ENCODE data around the gene ZBTB16. TPM values are rescaled to one million over a fixed set of nuclear protein-coding genes. Genes with fewer than 3 reads are reported as not detected.

ZBTB16 gene
- total RNA-seq, 3 donors from 2014 or later: 236 to 358 (median 271) TPM

DNA sequence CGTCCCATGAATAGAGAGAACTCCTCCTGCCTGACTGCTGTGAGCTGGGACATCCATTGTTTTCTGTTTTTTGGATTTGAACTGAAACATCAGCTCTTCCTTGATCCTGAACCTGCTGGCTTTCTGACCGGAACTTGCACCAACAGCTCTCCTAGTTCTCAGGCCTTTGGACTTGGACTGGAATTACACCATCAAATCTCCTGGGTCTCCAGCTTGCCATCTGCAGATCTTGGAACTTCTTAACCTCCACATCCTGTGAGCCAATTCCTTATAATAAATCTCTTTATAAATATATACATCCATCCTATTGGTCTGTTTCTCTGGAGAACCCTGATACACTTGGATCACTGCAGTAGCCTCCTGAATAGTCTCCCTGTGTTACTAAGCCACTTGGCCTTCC is 42.5 kb upstream of the ZBTB16 start:
- peaks cover 0 to 8% of the 10 kb centered on the region in 2 donors for H3K27me3 ChIP-seq
- H3K4me1 ChIP-seq: no peaks in the 10 kb centered on the region
- H3K9me3 ChIP-seq: no peaks in the 10 kb centered on the region
- intact Hi-C loops (cut with DNase I; ENCODE audit: low total_unique reads): no loop called here
- H3K27ac ChIP-seq: no peak overlapping the region
- TF ChIP-seq POLR2A (IDR thresholded peaks at IDR 0.05): no peak
- no peak for TF ChIP-seq POLR2AphosphoS5 (IDR thresholded peaks at IDR 0.05)
- TF ChIP-seq, protein P1, sequence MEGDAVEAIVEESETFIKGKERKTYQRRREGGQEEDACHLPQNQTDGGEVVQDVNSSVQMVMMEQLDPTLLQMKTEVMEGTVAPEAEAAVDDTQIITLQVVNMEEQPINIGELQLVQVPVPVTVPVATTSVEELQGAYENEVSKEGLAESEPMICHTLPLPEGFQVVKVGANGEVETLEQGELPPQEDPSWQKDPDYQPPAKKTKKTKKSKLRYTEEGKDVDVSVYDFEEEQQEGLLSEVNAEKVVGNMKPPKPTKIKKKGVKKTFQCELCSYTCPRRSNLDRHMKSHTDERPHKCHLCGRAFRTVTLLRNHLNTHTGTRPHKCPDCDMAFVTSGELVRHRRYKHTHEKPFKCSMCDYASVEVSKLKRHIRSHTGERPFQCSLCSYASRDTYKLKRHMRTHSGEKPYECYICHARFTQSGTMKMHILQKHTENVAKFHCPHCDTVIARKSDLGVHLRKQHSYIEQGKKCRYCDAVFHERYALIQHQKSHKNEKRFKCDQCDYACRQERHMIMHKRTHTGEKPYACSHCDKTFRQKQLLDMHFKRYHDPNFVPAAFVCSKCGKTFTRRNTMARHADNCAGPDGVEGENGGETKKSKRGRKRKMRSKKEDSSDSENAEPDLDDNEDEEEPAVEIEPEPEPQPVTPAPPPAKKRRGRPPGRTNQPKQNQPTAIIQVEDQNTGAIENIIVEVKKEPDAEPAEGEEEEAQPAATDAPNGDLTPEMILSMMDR (IDR thresholded peaks at IDR 0.05): no peak
- H3K36me3 ChIP-seq: no peaks in the 10 kb centered on the region
- no peak overlapping the region for H3K4me3 ChIP-seq
- no peak for DNase-seq (ENCODE audit: low spot score in 2 of 2)

DNA sequence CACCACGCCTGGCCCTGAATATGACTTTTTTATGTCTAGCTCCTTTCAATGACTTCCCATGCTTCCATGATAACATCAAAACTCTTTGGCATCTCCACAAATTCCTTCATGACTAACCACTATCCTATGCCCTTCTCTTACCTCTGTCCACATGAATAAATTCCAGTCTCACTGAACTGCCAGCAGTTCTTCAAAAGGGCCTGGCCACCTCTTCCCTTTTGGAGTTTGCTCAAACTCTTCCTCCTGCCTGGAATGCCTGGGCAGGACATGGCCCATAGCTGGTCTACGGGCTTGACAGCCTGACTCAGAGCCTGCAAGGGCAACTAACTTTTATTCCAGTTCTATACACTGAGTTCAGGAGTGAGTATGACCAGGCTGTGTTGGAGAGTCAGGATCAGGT is 41.8 kb upstream of the ZBTB16 start:
- TF ChIP-seq POLR2A (IDR thresholded peaks at IDR 0.05): no peak
- no peak for TF ChIP-seq POLR2AphosphoS5 (IDR thresholded peaks at IDR 0.05)
- TF ChIP-seq, protein P1 (IDR thresholded peaks at IDR 0.05): no peak
- no peak overlapping the region for H3K4me3 ChIP-seq
- peaks cover 0 to under 1% of the 10 kb centered on the region in 2 donors for H3K27me3 ChIP-seq
- intact Hi-C loops (cut with DNase I; ENCODE audit: low total_unique reads): no loop called here
- H3K9me3 ChIP-seq: no peaks in the 10 kb centered on the region
- no peaks in the 10 kb centered on the region for H3K4me1 ChIP-seq
- no peak overlapping the region for H3K27ac ChIP-seq
- H3K36me3 ChIP-seq: no peaks in the 10 kb centered on the region
- peak in 1 of 2 donors; percentile 33 for DNase-seq (ENCODE audit: low spot score in 2 of 2)

DNA sequence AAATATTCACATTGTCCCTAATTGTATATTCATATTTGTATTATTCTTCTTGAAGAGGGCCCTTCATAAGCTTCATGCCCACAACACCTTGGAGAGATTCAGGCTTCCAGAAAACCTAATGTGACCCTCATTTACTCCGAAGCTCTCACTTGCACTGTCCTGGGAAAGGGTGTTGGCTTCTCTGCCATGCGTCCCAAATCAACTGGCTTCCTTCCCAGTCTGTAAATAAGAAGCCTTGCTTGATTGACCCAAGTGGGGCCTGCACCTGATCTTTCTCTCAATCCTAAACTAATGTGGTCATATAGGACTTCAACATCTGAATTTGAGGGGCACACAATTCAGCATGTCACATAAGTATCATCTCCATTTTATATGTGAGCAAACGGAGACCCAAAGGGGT is 40.5 kb upstream of the ZBTB16 start:
- H3K9me3 ChIP-seq: no peaks in the 10 kb centered on the region
- H3K27me3 ChIP-seq: no peaks in the 10 kb centered on the region
- H3K4me3 ChIP-seq: no peak overlapping the region
- intact Hi-C loops (cut with DNase I; ENCODE audit: low total_unique reads): no loop called here
- TF ChIP-seq POLR2AphosphoS5 (IDR thresholded peaks at IDR 0.05) (no peak), POLR2A (IDR thresholded peaks at IDR 0.05) (no peak)
- TF ChIP-seq, protein P1 (IDR thresholded peaks at IDR 0.05): no peak
- no peaks in the 10 kb centered on the region for H3K4me1 ChIP-seq
- no peak overlapping the region for H3K27ac ChIP-seq
- DNase-seq (ENCODE audit: low spot score in 2 of 2): no peak
- no peaks in the 10 kb centered on the region for H3K36me3 ChIP-seq

DNA sequence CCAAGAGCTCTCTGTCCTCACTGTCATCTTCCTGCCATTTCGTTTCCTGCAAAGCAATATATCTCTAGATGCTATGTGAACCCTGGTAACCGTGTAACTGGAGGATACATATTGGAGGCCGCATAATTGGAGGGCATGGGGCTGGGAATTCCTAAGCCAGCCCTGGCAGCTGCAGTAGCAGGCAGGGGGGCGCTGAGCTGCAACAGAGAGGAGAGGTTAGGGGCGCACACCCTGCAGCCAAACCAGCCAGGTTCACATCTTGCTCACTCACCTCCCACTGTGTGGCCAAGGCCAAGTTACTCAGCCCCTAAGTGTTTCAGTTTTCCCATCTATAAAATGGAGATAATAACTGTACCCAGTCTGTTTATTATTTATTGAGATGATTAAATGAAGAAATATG is 39.9 kb upstream of the ZBTB16 start:
- intact Hi-C loops (cut with DNase I; ENCODE audit: low total_unique reads): no loop called here
- no peak overlapping the region for H3K27ac ChIP-seq
- TF ChIP-seq POLR2A (IDR thresholded peaks at IDR 0.05) (no peak), POLR2AphosphoS5 (IDR thresholded peaks at IDR 0.05) (no peak)
- TF ChIP-seq, protein P1 (IDR thresholded peaks at IDR 0.05): no peak

DNA sequence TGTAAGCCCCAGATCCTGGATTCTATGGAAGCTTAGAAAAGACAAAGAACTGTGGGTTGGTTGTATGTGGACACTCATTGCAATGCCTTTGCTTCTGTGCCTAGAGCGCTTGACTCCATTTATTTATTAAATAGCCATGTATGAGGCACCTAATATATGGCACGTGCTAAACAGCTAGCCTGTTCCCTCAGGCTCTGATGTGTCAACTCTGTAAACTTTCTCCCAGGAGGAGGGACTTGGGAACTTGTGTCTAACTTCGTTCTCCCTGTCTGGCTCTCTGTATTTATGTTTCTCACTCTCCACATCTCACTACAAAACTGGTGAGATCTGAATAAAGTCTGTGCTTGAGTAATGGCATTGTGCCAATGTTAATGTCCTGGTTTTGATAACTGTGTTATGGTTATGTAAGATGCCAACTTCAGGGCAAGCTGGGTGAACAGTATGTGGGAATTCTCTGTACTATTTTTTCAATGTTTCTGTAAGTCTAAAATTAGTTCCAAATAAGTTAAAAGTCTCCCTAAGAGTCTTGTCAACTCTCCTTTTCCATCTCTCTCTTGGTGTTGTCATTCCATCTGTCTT is 34.1 kb upstream of the ZBTB16 start:
- intact Hi-C loops (cut with DNase I; ENCODE audit: low total_unique reads): no loop called here
- Histone ChIP-seq H3K27me3 (peaks cover 0 to 4% of the 10 kb centered on the region in 2 donors), H3K9me3 (no peaks in the 10 kb centered on the region), H3K4me3 (no peak overlapping the region), H3K4me1 (no peaks in the 10 kb centered on the region), H3K27ac (no peak overlapping the region), H3K36me3 (no peaks in the 10 kb centered on the region)
- TF ChIP-seq POLR2AphosphoS5 (IDR thresholded peaks at IDR 0.05): no peak
- no peak for TF ChIP-seq POLR2A (IDR thresholded peaks at IDR 0.05)
- TF ChIP-seq, protein P1 (IDR thresholded peaks at IDR 0.05): no peak
- DNase-seq (ENCODE audit: low spot score in 2 of 2): no peak

More for the DNA sequence above, 39.9 kb upstream of the ZBTB16 start:
- no peak for DNase-seq (ENCODE audit: low spot score in 2 of 2)
- Histone ChIP-seq H3K9me3 (no peaks in the 10 kb centered on the region), H3K27me3 (no peaks in the 10 kb centered on the region), H3K36me3 (no peaks in the 10 kb centered on the region), H3K4me1 (no peaks in the 10 kb centered on the region), H3K4me3 (no peak overlapping the region)
